Activated CD4-positive, alpha-beta T cell treated with anti-CD3 and anti-CD28 coated beads, Interleukin-2, Interleukin-6, amounts not matched to agents 100 ng/mL and 50 ng/mL, durations not matched to agents 16 hours and 8 hours (primary cell): ENCODE data around the gene NALCN.

ENCODE experiments used
- DNase-seq: peaks from one replicate; pipeline ENCODE4 v3.0.0-alpha.2; 2020

Gene NALCN

GRCh38 chr13:101111894-101112293 lies 304.4 kb downstream of the NALCN start:
- no peak for DNase-seq

GRCh38 chr13:101109005-101109404 lies 307.3 kb downstream of the NALCN start:
- no peak for DNase-seq

- no peak for DNase-seq
These were observed 317.4 kb downstream of the NALCN start for GRCh38 chr13:101098873-101099272.

- DNase-seq = no peak
These were observed 323.3 kb downstream of the NALCN start for GRCh38 chr13:101092985-101093384.

GRCh38 chr13:101090287-101090686 lies 326.0 kb downstream of the NALCN start:
- peak; percentile 11 for DNase-seq

- no peak for DNase-seq
These were observed 330.8 kb downstream of the NALCN start for GRCh38 chr13:101085551-101085950.

- no peak for DNase-seq
These were observed 333.9 kb downstream of the NALCN start for GRCh38 chr13:101082441-101082840.

- DNase-seq = no peak
These were observed 335.7 kb downstream of the NALCN start for GRCh38 chr13:101080616-101081015.

- no peak for DNase-seq
These were observed 351.0 kb downstream of the NALCN start for GRCh38 chr13:101065329-101065728.

GRCh38 chr13:101059793-101060192 lies 356.5 kb downstream of the NALCN start:
- DNase-seq = no peak

GRCh38 chr13:101058841-101059240 lies 357.5 kb downstream of the NALCN start:
- no peak for DNase-seq

GRCh38 chr13:101053301-101054093 lies 362.8 kb downstream of the NALCN start:
- no peak for DNase-seq

- no peak for DNase-seq
These were observed 367.0 kb downstream of the NALCN start for GRCh38 chr13:101049166-101049850.

GRCh38 chr13:101036546-101036945 lies 379.8 kb downstream of the NALCN start:
- DNase-seq = no peak

- DNase-seq = no peak
These were observed 381.1 kb downstream of the NALCN start for GRCh38 chr13:101035119-101035620.

GRCh38 chr13:101026736-101027398 lies 389.4 kb downstream of the NALCN start:
- no peak for DNase-seq

GRCh38 chr13:101026328-101026727 lies 390.0 kb downstream of the NALCN start:
- no peak for DNase-seq

GRCh38 chr13:101025925-101026324 lies 390.4 kb downstream of the NALCN start:
- DNase-seq = no peak

- DNase-seq = no peak
These were observed 390.8 kb downstream of the NALCN start for GRCh38 chr13:101025519-101025918.

GRCh38 chr13:101019126-101019525 lies 397.2 kb downstream of the NALCN start:
- DNase-seq = no peak

GRCh38 chr13:101018720-101019119 lies 397.6 kb downstream of the NALCN start:
- no peak for DNase-seq

- no peak for DNase-seq
These were observed 399.0 kb downstream of the NALCN start for GRCh38 chr13:101017123-101017872.

- DNase-seq = no peak
These were observed 399.8 kb downstream of the NALCN start for GRCh38 chr13:101016475-101016874.
